Measurements from ENCODE around the gene PSMD13.

Gene PSMD13

DNA sequence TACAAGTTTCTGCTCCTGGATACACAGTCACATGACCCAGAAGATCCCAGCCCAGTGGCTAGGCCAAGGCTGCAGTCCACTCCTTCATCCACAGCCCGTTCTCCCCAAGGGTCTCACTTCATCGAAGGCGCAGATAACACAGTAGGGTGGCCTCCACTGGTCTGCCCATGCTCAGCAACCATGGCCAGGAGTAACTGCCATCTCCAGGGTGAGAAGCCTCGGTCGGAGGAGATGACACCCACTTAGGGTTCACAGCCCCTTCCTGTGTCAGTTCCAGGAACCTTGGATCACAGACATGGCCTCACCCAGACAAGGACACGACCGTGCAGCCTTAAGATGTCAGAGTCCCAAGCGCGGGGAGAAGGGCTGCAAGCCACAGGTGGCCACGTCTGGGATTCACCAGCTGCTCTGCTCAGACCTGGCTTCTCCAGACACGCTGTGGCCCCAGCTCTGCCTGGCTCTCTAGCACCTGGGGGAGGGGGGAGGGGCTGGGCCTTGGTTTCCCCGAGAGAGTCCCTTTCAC lies 32.1 kb upstream of the PSMD13 start:
- DNase-seq: no peak

DNA sequence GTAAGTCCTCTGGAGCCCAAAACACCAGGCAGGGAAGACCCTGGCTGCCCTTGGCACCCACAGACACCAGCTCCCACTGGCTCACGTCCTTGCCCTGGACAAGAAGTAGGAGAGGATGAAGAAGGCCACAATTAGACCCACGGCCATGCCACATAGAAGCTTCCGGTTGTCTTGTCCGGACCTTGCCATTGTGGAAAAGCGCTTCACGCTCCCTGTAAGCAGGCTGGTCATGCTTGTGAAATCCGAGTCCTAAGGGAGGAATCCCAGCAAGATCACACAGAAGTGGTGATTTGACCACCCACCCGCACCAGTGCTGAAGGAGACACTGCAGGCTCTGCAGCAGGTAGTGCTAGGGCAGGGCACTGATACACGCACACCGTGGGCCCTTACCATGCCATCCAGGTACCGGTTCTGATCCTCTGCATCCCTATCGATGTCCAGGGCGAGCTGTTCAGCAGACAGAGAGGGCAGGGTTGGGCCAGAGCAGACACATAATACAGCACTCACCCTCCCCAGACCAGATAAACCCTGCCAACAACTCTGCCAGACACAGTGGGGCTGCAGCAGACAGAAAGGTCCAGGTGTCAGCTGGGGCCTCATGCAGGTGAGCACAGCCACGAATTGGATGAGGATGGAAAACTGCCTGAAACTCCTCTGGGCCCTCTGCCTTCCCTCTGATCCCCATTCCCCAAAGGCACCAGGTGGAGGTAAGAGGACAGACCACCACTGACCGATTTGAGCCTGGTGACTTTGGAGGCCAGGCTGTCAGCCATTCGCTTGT lies 31.4 kb upstream of the PSMD13 start:
- no peak for DNase-seq

DNA sequence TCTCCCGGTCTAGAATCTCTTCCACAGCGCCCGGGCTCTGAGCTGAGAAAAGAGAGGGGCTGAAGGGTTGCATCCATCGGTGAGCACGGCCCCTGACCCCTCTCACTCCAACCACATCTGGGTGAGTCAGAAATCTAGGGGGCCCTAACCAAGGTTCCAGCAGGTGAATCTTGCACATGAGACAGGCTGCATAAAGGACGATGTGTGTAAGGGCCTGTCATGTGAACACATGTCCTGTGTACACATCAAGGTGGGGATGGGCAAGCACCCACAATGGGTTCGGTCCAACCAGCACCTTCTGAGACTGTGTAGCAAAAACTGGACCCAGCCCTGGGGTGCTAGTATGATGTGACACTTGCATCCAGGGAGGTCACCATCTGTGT lies 30.8 kb upstream of the PSMD13 start:
- DNase-seq: no peak

DNA sequence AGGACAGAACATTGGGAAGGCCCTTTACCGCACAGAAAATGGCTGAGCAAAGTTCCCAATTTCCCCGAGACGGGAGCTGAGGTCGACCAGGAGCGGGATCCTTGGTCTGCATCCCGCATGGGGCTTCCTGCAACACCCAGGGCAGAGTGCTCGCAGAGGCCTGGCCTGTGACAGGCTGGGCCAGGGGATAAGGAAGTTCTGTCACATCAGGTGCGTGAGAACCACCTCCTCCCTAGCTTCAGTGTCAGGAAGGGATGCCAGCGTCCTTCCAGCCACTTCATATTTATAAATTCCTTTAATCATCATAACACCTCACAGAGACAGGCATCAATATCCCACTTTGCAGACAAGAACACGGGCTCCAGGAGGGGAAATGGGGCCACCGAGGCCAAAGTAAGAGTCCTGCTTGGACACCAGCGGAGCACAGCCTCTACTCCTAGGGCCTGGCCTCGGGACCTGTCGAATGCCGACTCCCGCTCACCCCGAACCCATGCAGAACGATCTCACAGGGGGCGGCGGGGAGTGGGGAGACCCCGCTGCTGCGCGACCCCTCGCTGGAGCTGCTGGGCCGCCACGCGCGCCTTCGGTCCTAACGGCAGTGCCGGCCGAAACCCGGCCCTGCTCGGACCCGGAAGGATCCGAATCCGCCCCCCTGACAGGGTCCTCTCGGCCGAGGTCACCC lies 30.1 kb upstream of the PSMD13 start:
- DNase-seq: no peak

DNA sequence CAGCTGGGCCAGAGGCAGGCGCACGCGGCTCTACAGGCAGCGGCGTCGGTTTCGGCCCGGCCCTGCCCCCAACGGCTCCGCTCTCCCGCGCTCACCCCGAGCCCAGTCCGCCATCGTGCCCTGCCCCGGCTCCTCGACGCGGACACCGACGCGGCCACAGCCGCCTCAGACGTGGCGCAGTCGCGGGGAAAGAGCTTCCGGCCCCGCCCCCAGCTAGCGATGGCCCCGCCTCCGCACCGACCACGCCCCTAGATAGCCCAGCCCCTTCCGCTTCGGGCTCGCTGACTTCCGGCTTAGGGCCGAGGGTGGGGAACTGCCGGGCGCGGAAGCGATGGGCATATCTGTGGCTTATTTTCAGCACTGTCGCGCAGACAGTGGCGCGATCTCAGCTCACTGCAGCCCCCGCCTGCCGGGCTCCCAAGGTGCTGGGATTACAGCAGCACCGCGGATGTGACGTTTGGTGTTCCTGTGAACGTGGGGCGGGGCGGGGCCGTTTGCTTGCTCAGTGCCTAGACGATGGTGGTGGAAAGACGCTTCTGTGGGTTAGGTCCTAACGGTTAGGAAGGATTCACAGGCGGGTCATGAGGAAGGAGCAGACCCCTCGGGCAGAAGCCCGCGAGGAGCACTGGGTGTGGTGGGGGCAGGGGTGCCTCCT lies 29.4 kb upstream of the PSMD13 start, which contains the start of the genes BET1L and RIC8A:
Gene BET1L, minus strand, starts transcription at position 192 of the 655 bp plus-strand sequence. Its CDS starts 78 bp downstream, at position 114.
Gene RIC8A, plus strand, starts transcription at position 501 of the 655 bp plus-strand sequence. CDS start 1,147 bp downstream, outside the sequence.
- DNase-seq: peak; percentile 95

DNA sequence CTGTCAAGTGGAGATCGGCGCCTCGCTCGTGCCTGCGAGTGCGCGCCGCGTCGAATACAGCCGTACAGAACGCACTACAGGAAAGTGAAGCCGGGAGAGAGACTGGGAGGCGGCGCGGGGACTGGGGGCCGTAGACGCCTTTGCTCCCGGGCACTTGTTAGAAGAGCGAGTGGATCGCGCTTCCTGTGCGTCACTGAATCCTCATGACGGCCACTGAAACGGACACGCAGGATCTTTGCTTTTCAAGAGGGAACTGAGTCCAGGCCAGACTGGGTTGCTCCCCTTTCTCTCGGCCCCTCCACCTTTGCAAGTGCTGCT lies 29.0 kb upstream of the PSMD13 start:
- no peak for DNase-seq

DNA sequence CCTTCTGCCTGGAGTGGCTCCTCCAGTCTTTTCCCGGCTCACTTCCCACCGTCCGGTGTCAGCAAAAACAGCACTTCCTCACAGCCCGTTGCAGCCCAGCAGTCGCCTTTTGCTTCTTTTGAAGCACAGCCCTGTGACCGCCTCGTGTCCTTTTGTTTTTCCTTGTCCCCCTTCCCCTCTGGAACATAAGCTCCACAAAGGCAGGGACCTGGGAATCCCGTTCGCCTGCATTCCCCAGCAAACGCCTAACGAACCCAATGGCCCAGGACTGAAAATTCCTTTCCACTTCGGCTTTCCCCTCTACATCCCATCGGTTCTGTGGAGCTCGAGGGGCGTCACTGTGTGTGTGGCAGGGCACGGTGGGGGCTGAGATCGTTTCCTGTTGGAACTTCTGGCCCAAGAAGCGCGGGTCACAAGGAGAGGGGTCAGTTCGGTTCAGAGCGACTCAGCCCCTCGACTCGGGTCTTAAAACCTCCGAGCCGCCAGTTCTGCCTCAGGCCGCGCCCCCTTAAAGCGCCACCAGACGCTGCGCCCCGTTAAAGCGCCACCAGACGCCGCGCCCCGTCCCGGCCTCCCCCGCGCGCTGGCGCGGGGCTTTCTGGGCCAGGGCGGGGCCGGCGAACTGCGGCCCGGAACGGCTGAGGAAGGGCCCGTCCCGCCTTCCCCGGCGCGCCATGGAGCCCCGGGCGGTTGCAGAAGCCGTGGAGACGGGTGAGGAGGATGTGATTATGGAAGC lies 28.4 kb upstream of the PSMD13 start:
- peak; percentile 71 for DNase-seq

DNA sequence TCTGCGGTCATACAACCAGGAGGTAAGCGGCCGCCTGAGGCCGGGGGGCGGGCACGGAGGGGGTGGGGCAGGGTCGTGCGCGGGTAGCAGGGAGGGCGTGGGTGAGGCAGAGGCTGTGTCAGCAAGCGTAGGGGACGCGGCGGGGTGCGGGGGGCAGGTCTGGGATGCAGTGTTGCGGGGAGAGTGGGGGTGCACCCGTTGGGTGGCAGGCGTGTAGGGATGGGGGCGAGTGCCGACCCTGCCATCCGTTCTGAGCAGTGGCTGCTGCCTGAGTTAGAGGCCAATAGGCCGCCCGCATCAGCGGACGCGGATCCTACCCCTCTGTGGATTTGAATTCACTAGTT lies 27.9 kb upstream of the PSMD13 start:
- no peak for DNase-seq

DNA sequence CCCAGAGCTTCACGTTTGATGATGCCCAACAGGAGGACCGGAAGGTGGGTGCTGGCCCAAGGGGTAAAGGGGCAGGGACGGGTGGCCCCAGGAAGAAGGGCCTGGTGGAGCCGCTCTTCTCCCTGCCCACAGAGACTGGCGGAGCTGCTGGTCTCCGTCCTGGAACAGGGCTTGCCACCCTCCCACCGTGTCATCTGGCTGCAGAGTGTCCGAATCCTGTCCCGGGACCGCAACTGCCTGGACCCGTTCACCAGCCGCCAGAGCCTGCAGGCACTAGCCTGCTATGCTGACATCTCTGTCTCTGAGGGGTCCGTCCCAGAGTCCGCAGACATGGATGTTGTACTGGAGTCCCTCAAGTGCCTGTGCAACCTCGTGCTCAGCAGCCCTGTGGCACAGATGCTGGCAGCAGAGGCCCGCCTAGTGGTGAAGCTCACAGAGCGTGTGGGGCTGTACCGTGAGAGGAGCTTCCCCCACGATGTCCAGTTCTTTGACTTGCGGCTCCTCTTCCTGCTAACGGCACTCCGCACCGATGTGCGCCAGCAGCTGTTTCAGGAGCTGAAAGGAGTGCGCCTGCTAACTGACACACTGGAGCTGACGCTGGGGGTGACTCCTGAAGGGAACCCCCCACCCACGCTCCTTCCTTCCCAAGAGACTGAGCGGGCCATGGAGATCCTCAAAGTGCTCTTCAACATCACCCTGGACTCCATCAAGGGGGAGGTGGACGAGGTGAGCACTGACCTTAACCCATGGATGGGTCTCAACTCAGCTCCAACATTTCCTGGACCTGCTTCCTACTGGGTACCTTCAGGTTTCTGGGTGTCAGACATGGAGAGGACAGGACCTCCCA lies 27.3 kb upstream of the PSMD13 start:
- no peak for DNase-seq

DNA sequence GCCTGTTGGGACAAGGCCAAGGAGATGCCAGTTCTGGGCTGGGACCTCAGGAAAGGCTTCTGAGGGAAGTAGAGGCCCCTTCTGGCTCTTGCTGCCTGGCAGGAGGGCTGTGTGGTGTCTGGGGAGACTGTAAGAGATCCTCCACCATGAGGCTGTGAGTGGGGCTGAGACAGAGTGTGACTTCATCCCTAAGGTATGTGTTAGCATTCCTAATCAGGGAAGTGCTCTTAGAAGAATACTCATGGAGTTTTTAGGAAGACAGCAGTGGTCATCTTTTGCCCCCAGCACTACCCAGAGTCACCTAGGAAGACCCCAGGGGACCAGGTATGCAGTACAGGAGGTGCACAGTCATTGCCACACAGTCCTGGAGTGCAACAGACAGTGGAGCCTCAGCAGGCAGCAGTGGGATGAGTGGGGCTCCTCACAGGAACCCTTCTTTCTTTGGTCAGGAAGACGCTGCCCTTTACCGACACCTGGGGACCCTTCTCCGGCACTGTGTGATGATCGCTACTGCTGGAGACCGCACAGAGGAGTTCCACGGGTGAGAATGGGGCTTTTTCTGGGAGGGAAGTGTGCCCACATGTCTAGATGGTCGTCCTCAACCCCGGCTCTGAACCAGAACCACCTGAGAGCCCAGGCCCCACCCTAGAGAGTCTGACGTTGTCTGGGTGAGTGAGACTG lies 26.5 kb upstream of the PSMD13 start:
- no peak for DNase-seq

DNA sequence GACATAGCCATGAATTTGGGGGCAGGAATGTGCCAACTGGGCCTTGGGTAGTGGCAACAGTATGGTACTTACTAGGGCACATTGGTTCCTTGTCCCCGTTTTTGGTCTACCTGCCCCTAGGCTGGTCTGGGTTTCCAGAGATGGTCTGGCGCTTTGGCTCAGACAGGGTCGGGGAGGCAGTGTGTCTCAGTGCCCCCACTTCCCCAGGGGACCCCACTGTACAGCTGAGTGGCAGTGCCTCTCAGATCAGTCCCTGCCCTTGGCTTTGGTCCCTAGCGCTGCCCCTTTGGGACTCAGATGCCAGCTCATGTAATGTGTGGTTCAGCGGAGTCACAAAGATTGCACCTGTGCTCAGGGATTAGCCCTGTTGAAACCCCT lies 26.0 kb upstream of the PSMD13 start:
- DNase-seq: no peak

DNA sequence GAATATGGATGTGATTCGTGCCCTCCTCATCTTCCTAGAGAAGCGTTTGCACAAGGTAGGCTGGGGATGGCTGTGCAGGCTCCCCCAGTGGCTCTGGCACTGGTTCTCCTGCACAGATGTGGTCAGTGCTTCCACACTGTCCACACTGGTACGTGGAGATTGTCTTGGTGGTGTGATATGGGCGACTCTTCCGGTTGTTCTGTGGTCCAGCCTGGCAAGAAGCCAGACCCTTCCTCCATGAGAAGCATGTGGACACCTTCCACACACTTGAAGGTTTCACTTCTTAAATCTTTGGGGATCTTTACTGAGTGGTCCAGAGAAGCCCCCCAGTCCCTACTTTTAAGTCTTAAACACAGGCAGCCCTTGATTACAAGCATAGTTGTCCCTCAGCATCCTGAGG lies 25.5 kb upstream of the PSMD13 start:
- no peak for DNase-seq

DNA sequence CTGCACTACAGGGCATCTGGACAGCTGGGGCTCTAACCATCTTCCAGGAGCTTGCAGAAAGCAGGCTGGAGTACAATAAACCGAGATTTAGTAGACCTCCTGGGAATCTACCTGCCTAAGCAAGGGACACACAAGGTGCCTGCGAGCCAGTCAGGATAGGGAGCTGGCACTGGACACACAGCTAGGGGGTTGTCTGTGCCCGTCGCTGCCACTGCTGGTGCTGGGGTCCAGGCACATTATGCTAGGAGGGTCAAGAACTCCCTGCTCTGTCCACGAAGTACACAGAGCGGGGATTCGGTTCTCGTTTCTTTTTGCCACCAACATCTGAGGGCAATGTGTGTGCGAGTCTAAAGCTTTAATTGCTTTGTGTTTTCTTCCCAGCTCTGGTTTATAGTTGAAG lies 25.0 kb upstream of the PSMD13 start:
- DNase-seq: no peak

DNA sequence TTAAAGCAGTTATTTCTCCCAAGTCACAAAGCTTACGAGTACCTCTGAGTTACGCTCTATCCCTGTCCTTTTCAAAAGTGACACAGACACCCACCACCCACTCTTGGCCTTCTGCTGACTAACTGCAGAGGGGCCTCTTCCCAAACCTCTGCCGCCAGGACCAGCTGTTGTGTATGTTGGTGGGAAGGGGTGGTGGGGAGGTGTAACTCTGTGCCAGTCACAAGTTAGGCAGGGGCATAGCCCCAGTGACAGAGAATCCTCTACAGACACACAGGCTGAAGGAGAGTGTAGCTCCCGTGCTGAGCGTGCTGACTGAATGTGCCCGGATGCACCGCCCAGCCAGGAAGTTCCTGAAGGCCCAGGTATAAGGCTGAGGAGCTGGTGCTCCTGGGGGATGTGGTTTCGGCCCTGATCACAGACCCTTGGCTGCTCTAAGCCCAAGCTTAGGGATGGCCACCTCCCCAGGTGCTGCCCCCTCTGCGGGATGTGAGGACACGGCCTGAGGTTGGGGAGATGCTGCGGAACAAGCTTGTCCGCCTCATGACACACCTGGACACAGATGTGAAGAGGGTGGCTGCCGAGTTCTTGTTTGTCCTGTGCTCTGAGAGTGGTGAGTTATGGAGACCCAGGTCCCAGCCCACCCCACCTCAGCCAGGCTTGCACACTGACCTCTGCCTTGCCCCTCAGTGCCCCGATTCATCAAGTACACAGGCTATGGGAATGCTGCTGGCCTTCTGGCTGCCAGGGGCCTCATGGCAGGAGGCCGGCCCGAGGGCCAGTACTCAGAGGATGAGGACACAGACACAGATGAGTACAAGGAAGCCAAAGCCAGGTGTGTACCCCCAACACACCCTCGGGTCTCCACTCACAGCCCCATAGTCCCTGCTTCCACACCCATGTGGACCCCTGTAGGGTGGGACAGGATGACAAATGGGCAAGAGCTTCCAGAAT lies 24.4 kb upstream of the PSMD13 start:
- no peak for DNase-seq

DNA sequence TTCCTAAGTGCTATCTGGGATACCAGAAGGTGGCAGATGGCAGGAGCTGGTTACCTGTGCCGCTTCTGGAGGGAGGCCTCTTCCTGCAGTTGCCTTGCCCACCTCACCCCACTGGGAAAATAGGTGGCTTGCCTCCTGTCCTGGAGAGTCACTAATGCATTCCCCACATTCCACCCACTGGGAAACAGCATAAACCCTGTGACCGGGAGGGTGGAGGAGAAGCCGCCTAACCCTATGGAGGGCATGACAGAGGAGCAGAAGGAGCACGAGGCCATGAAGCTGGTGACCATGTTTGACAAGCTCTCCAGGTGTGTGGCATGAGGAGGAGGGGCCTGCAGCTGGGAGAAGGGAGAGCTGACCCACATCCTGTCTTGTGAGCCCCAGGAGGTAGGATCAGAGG lies 23.7 kb upstream of the PSMD13 start:
- DNase-seq: no peak

DNA sequence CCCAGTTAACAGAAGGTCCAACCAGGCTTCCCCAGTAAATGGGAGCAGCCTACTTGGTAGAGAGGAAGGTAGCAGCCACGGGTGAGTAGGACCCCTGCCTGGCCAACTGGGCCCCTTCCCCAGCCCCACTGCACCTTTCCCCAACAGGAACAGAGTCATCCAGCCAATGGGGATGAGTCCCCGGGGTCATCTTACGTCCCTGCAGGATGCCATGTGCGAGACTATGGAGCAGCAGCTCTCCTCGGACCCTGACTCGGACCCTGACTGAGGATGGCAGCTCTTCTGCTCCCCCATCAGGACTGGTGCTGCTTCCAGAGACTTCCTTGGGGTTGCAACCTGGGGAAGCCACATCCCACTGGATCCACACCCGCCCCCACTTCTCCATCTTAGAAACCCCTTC lies 22.7 kb upstream of the PSMD13 start:
- no peak for DNase-seq

DNA sequence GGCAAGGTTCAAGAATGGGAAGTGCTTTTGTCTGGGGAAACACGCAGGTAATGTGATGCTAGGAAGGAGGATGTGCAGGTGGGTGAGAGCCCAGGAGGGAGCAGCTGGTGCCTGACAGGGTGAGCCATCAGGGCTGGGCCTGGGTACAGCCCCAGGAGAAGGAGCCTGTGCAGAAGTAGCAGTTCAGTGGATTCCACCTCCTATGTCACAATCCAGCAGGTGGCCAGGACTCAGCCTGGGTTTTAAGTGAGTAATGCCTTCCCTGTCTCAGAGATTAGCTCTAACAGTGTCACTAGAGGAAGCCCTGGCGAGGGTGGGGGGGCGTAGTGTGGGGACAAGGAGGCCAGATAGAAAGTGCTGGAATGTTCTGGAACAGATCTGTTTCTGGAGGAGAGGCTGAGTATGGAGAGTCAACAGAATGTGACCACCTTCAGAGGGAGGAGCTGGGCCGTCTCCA lies 21.2 kb upstream of the PSMD13 start:
- DNase-seq: no peak

DNA sequence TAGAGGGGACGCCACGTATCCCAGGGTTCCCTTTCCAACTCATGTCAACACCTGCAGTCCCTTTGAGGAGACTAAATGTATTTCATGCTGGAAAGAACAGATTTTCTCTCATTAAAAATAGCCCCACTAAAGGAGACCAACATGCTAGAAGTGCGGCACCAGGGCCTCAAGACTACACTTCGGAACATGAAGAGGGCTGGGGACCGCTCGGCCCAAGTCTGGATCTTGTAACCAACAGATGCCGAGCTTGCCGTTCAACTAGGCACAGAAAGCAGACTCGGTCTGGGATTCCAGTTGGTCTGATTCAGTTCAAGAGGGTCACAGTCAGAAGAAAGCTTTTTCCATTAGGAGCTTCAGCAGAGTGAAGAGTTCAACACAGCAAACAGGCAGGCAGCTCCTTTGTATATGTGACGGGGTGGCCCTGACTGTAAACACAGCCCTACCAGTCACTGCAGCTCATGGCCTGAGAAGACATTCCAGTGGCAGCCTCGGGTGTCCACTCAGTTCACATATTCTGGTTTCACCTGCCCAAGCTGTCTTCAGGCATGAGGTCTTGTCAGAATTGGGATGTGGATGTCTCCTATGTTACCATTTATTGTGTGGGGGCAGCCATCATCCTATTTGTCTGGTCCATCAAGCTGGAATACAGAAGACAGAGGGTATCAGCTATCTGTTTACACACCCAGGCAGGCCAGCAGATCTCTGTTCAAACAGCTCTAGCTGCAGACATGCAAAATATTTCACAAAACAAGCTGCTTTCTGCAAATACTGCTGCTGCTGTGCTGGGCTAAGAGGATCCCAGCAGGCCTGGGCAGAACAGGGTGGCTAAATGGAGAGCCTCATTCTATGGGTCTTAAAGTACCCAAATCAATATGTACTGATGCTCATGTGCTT lies 20.4 kb upstream of the PSMD13 start:
- DNase-seq: no peak

DNA sequence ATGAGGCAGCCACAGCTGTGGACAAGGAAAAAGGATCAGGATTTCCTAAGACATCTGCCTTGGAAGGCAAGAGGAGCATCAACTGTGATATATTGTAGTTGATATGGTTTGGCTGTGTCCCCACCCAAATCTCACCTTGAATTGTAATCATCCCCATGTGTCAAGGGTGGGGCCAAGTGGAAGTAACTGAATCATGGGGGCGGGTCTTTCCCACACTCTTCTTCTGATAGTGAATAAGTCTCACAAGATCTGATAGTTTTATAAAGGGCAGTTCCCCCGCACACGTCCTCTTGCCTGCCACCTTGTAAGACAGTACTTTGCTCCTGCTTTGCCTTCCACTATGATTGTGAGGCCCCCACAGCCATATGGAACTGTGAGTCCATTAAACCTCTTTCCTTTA lies 19.1 kb upstream of the PSMD13 start:
- DNase-seq: no peak
